ENCODE measurements around the gene PIK3C2G.
"Not testable (repeated sequence)": the region's sequence is repeated elsewhere in the genome, so short reads cannot be mapped to it uniquely, and the experiment has no call there.

The PIK3C2G gene

DNA sequence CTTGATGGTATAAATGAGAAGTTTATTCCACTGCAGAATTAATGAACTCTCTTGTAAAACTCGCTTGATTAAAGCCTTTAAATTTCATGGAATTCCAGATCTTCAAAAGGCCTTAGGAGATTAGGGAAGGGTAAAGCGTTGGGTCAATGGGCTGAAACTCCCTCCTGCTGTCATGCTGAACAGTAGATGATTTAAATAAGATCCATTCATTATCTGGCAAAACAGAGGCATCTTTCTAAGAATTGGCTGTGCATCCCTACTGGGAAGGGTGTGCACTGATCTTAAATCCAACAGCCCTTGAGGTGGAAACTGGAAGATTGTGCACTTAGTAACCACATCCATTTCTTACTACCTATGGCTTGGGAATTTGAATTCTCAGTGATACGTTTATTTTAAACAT, 420.5 kb downstream of the PIK3C2G start:
- H3K4me1 ChIP-seq (ENCODE audit: insufficient read depth, low read length): peaks cover 7% of the 10 kb centered on the region
- H3K27me3 ChIP-seq (ENCODE audit: insufficient read depth, low read length): no peaks in the 10 kb centered on the region
- no peak overlapping the region for H3K4me3 ChIP-seq (ENCODE audit: low read length)
- H2AFZ ChIP-seq (ENCODE audit: low read depth, low read length): no peak overlapping the region
- H3K9me3 ChIP-seq (ENCODE audit: low read length): no peaks in the 10 kb centered on the region
- H3K36me3 ChIP-seq (ENCODE audit: insufficient read depth, low read length): no peaks in the 10 kb centered on the region

DNA sequence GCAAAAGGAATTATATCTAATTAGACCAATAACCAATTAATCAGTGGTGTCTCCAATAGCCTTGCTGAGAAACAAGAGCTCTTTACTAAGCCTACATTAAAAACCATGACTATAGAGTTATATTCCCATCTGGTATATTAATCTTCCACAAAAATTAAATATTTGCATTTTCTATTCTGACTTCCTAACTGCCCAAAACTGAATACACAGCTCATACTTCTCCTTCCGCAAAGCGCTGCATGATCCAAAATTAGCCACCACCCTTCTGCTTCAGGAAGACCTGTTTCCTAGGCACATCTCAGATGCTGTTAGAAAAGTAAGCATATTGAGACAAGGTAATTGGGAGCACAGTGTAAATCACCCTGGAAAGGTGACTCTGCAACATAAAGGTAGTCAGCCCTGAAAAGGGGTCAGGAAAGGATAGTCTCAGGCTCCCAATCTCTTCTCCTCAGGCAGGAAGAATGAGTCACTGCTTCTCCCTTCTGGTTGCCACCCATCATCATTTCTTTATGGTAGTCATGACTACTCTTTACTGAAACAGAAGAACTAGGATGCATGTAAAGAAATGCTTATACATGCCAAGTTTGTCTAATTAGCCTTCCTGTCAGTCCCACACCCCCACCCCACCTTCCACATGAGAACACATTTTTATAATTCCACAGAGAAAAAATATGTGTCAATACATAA, 422.2 kb downstream of the PIK3C2G start:
- Histone ChIP-seq H2AFZ (ENCODE audit: low read depth, low read length) (no peak overlapping the region), H3K4me3 (ENCODE audit: low read length) (no peak overlapping the region), H3K36me3 (ENCODE audit: insufficient read depth, low read length) (no peaks in the 10 kb centered on the region), H3K27me3 (ENCODE audit: insufficient read depth, low read length) (no peaks in the 10 kb centered on the region), H3K4me1 (ENCODE audit: insufficient read depth, low read length) (peaks cover 7% of the 10 kb centered on the region), H3K9me3 (ENCODE audit: low read length) (no peaks in the 10 kb centered on the region)

DNA sequence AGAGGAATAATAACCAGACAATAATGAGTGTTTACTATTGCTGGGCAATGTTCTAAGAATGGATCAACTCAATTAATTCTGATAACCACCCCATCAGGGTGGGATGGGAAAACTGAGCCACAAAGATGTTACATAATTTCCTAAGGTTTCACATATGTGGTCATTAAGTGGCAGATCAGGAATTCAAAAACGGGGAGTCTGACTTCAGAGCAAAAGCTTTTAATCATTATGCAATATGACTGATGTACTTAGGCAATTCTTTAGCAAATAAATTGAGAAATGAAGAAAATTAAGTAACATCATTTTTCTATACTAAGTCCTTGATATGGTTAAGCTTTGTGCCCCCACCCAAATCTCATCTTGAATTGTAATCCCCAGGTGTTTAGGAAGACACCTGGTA, 423.1 kb downstream of the PIK3C2G start:
- Histone ChIP-seq H3K4me3 (ENCODE audit: low read length) (no peak overlapping the region), H3K9me3 (ENCODE audit: low read length) (no peaks in the 10 kb centered on the region), H2AFZ (ENCODE audit: low read depth, low read length) (no peak overlapping the region), H3K36me3 (ENCODE audit: insufficient read depth, low read length) (no peaks in the 10 kb centered on the region), H3K27me3 (ENCODE audit: insufficient read depth, low read length) (no peaks in the 10 kb centered on the region), H3K4me1 (ENCODE audit: insufficient read depth, low read length) (peaks cover 7% of the 10 kb centered on the region)

DNA sequence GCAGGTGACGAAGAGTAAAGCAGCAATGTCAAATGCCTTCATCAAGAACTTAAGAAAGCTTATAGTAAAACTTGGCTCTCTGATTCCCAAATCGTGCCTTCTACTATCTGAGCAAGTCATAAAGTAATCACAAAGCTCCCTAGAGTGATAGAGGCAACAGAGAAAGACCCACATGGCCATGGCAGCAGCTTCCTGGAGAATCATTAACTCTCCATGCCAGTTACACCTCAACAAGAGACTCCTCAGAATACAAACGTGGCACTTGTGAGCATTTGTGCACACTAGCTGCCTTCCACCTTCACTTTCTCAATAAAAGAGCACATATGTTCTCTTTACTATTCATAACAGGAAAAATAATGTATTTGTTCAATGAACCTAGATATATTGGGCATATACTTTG, 428.5 kb downstream of the PIK3C2G start:
- H3K36me3 ChIP-seq (ENCODE audit: insufficient read depth, low read length): no peaks in the 10 kb centered on the region
- H3K9me3 ChIP-seq (ENCODE audit: low read length): no peaks in the 10 kb centered on the region
- no peaks in the 10 kb centered on the region for H3K27me3 ChIP-seq (ENCODE audit: insufficient read depth, low read length)
- no peak overlapping the region for H3K4me3 ChIP-seq (ENCODE audit: low read length)
- no peak overlapping the region for H2AFZ ChIP-seq (ENCODE audit: low read depth, low read length)
- H3K4me1 ChIP-seq (ENCODE audit: insufficient read depth, low read length): no peaks in the 10 kb centered on the region

DNA sequence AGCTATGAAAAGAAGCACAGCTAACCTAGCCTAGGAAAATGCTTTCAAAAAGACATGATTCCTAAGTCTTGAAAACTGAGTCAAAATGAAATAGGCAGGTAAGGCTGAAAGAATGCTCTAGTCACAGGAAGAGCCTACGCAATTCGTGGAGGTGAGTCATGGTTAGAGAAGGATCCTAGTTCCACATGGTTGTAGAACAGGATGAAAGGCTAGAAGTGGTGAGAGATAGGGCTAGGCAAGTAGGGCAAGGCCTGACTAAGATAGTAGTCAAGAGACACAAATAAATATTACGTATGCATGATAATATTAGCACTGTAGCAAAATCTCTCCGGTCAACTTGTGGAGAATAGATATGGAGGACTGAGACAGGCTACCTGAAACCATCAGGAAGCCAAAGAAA, 429.3 kb downstream of the PIK3C2G start:
- Histone ChIP-seq H3K36me3 (ENCODE audit: insufficient read depth, low read length) (no peaks in the 10 kb centered on the region), H3K27me3 (ENCODE audit: insufficient read depth, low read length) (no peaks in the 10 kb centered on the region), H3K4me3 (ENCODE audit: low read length) (no peak overlapping the region), H3K9me3 (ENCODE audit: low read length) (no peaks in the 10 kb centered on the region), H2AFZ (ENCODE audit: low read depth, low read length) (no peak overlapping the region), H3K4me1 (ENCODE audit: insufficient read depth, low read length) (no peaks in the 10 kb centered on the region)

DNA sequence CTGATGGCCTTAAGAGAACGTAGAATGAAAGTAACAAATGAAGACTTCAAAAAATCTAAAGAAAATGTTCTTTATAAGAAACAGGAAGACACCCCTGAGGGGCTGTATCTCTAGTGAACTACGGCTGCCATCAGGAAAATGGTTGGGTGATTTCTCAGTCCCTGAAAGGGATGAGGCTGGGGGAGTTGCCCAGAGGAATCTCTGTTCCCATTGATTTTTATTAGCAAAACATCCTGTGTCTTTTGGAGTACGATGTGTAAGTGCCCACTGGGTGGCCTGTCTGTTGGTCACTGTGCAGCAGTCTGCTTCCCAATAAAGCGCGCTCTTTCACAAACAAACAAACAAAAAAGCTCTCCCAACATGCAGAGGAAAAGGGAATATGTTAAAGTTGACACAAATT, 432.7 kb downstream of the PIK3C2G start:
- H3K36me3 ChIP-seq (ENCODE audit: insufficient read depth, low read length); H2AFZ ChIP-seq (ENCODE audit: low read depth, low read length); H3K27me3 ChIP-seq (ENCODE audit: insufficient read depth, low read length); H3K9me3 ChIP-seq (ENCODE audit: low read length); H3K4me3 ChIP-seq (ENCODE audit: low read length); H3K4me1 ChIP-seq (ENCODE audit: insufficient read depth, low read length): not testable (repeated sequence)

DNA sequence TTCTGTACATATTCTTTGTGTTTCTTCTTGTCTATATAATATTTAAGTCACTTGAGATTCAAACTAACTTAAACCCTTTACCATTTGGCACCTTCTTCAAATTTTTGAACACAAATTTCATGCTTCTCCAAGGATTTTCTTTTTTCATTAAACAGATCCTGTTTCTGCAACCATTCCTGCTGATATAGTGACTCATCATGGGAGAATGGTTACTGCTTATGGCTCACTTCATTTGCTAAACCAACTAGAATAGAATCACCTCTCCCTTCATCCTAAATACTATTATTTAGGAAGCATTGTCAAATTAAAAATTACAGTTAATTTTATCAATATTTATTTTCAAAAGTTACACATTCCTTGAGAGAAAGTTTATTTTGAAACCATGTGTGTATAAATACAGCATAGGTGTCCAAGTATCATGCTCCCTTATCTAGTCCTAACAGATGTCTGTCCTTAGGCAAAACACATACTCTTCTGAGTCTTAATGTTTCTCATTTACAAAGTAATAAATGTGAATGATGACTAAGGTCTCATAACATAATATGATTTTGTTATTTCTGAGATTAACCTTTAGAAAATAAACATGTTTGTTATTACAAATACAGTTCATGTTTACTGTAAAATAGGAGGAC, 435.8 kb downstream of the PIK3C2G start:
- no peaks in the 10 kb centered on the region for H3K9me3 ChIP-seq (ENCODE audit: low read length)

More for the DNA sequence above, 435.8 kb downstream of the PIK3C2G start:
- Histone ChIP-seq H3K4me3 (ENCODE audit: low read length) (no peak overlapping the region), H3K27me3 (ENCODE audit: insufficient read depth, low read length) (no peaks in the 10 kb centered on the region), H2AFZ (ENCODE audit: low read depth, low read length) (no peak overlapping the region), H3K36me3 (ENCODE audit: insufficient read depth, low read length) (no peaks in the 10 kb centered on the region), H3K4me1 (ENCODE audit: insufficient read depth, low read length) (no peaks in the 10 kb centered on the region)
